Umbilical cord (tissue), 2 donors: ENCODE data around the gene AQP7. TPM values are rescaled to one million over a fixed set of nuclear protein-coding genes. Genes with fewer than 3 reads are reported as not detected.
"Not testable (repeated sequence)": the region's sequence is repeated elsewhere in the genome, so short reads cannot be mapped to it uniquely, and the experiment has no call there.

ENCODE experiments used
- DNase-seq: peaks from one replicate; pipeline ENCODE4 v3.0.0-alpha.2; 2015; ENCODE audit warnings: low spot score
- total RNA-seq: library from RNA; depleted of rRNA; stranded (reverse); fragments of >200 nt; gene quantifications from one replicate; pipeline ENCODE4 v1.2.3, GENCODE V29; 2014; ENCODE audit warnings: low replicate concordance; ENCODE audit not compliant: insufficient read depth

Gene AQP7
- total RNA-seq, 1 donor from 2014 or later = 0.48 TPM

DNA sequence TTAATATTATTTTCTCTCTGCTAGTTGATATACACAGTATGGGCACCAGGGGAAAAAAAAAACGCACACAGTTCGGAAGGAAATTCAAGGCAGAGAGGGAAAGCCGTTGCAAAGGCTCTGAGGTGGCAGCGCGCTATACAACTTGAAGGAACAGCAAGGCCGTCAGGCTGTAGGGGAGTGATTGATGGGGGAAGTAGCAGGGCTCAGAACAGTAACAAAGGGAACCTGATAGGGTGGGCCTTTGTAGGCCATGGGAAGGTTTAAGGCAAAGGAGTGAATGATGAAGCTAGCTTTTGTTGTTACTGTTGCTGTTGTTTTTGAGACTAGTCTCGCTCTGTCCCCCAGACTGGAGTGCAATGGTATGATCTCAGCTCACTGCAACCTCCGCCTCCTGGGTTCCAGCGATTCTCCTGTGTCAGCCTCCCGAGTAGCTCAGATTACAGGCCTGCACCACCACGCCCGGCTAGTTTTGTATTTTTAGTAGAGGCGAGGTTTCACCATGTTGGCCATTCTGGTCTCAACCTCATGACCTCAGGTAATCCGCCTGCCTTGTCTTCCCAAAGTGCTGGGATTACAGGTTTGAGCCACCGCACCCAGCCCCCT is 27.0 kb downstream of the AQP7 start:
- DNase-seq = no peak

DNA sequence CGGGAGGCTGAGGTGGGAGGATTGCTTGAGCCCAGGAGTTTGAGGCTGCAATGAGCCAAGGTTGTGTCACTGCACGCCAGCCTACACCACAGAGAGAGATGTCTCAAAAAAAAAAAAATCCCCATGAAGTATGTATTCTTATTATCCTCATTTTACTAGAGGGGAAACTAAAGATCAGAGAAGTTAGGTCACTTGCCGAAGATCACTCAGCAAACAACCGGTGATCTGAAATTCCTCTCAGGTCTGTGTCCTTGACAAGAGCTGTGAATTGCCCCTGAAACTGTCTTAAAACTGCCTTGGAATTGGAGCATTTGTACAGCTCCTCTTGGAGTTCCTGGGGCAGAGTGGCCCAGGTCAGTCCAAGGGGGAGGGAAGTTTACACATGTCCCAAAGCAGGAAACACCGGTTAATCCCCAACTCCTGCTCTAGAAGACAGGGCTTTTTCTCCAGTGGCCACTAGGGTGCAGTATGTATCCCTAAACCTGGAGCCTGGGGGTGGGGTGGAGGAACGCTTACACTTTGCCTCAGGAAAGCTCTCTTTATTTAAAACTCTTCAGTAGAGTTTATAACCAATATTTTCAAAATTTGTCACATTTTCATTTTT is 27.6 kb downstream of the AQP7 start:
- peak; percentile 87 for DNase-seq

DNA sequence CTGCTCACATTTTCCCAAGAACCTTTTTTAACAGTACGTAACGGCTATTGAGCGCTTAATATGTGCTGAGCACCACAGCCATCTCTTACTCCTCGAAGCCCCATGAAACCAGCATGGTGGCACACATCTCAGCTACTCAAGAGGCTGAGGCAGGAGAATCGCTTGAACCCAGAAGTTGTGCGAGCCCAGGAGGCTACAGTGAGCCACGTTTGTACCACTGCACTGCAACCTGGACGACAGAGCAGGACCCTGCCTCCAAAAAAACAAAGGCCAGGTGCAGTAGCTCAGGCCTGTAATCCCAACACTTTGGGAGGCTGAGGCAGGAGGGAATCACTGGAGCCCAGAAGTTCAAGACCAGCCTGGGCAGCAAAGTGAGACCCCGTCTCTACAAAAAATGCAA is 28.2 kb downstream of the AQP7 start:
- DNase-seq = no peak

DNA sequence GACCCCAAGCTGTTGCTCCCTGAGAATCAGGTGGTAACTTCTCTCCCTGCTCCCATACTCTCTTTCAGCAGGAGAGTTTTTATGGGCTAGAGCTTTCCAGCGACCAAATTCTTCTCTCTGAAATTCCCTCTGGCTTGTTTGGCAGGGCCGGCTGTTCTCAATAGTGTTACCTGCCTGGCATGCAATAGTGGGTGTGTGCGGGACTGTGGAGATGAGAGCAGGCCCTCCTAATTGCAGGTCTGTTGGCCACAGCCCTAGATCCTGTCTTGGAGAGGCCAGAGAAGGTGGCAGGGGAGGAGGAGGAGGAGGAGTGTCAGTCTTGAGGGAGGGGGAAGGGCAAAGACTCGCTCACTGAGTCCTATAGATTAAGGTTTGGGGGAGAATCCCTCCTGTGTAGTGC is 29.5 kb downstream of the AQP7 start:
- no peak for DNase-seq

DNA sequence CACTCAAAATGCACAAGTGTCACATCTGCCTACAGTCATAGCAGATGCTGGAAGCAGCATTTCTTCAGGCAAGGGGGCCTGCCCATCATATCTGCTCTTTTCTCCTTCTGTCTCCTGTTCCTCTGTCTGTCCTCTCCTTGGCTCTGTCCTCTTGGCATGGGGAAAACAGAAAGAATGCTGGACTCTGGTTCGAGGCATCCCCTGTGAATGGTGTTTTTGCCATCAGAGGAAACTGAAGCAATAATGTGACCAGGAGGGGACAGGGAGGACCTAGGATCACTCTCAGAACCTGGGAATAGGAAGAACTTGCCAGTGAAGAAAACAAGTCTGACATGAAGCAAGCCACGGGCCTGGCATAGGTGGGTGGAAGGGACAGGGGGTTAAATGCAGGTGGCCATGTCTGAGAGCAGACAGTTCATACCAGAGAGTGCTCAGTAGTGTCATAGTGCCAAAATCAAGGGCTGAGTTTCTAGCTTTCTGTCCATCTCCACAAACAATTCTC is 35.3 kb downstream of the AQP7 start:
- DNase-seq = no peak

DNA sequence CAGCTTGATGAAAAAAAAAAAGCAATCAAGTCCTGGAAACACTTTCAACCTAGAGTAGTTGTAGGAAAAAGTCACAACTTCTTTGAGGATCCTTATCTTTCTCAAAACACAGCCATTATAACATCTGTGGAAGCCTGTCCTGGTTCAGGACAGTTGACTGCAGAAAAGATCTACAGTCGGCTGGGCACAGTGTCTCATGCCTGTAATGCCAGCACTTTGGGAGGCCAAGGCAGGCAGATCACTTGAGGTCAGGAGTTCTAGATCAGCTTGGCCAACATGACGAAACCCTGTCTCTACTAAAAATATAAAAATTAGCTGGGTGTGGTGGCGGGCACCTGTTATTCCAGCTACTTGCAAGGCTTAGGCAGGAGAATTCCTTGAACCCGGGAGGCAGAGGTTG is 37.6 kb downstream of the AQP7 start:
- DNase-seq = not testable (repeated sequence)

DNA sequence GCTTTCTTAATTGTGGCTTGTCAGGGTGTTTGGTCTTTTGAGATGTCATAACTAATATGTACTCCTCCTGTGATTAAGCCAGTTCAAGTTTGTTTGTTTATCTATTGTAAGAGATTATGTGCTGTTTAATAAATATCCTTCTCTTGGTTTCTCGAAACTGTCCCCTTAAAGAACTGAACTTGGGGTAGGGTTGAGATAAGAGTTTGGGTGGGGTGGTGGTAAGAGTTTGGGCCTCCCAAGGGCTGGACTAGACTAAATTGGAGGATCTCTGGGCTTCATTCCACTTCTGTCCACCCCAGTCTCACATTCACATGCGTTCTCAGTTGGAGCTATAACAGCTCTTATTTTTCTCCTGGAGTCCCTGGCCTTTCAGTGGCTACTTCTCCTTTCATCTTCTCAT is 38.2 kb downstream of the AQP7 start:
- no peak for DNase-seq

DNA sequence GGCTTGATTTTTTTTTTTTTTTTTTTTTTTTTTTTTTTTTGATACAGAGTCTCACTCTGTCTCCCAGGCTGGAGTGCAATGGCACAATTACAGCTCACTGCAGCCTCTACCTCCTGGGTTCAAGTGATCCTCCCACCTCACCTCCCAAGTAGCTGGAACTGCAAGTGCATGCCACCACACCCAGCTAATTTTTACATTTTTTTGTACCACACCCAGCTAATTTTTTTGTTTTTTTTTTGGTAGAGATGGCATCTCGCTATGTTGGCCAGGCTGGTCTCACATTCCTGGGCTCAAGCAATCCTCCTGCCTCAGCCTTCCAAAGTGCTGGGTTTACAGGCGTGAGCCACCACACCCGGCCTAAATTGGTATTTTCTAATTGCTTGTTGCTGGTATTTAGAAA is 43.7 kb downstream of the AQP7 start:
- not testable (repeated sequence) for DNase-seq

DNA sequence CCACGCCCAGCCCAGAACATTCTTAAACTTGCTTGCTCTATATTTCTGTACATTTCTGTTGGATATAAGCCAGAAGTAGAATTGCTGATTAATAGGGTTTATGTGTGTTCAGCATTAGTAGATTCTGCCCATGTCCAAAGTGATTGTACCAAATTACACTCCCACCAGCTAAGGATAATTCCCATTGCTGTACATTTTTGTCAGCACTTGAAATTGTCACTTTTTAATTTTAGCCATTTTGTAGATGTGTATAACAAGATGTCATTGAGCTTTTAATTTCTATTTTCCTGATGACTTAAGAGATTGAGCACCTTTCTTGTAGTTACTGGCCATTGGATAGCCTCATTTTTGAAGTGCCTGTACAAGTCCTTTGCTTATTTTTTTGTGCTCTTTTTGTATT is 46.4 kb downstream of the AQP7 start:
- no peak for DNase-seq

DNA sequence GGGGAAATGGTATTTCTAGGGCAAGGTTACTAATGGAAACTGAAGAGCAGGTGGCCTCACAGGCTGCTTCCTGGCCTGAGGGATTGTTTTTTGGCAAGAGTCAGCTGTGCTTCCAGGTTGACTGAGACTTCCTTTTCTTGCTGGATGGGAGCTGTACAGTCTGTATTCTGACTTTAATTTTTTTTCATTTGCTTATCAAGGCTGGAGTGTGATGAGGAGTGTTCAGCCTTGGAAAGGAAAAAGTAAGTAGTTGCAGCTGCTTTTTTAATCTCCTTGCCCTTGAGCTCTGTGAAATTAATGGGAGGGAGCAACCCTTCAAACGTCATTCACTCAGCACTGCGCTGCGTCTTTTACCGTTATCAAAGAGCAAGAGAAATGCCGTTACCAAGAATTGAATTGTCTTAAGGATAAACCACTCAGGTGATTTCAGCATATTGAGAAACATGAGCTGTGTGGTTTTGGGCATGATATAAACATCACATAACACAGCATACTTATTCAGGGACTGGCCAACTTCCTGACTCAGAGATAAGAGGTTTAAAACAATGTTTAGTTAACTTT is 47.6 kb downstream of the AQP7 start:
- peak; percentile 40 for DNase-seq

DNA sequence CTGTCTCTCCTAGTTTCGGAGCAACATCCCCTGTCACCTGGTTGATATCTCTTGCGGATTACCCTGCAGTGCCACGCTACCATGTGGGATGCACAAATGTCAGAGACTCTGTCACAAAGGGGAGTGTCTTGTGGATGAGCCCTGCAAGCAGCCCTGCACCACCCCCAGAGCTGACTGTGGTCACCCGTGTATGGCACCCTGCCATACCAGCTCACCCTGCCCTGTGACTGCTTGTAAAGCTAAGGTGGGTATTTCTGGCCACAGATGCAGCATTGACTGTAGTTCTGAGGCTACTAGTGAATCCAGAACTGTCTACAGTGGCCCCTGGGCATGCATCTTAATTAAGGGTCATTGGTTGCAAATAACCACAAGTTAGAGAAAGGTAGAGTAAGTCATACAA is 50.8 kb downstream of the AQP7 start:
- no peak for DNase-seq

DNA sequence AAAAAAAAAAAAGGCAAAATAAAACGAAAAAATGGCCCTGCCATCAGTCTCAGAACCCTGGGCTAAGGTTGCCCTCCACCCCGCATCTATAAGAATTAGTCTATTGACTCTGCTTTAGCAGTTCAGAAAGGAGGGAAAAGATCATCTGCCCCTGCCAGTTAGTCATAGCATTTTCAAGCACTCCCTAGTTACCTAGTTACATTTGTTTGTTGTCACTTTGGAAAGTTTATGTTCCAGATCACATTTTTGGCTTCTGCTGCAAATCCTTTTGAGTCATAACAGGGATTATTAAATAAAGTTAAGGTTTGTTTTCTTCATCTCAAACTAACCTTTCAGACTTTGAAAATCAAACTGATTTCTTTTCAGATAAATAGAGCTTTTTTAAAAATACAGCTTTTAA is 52.1 kb downstream of the AQP7 start:
- DNase-seq = peak; percentile 81

DNA sequence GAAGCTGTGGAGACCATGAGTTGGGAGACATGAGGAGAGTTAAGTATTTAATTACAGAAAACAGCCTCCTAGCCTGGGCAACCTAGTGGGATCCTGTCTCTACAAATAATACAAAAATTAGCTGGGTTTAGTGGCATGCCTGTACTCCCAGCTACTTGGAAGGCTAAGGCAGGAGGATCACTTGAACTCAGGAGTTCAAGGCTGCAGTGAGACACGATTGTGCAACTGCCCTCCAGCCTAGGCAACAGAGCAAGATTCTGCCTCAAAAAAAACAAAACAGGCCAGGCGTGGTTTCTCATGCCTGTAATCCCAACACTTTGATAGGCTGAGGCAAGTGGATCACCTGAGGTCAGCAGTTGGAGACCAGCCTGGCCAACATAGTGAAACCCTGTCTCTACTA is 52.6 kb downstream of the AQP7 start:
- DNase-seq = no peak

DNA sequence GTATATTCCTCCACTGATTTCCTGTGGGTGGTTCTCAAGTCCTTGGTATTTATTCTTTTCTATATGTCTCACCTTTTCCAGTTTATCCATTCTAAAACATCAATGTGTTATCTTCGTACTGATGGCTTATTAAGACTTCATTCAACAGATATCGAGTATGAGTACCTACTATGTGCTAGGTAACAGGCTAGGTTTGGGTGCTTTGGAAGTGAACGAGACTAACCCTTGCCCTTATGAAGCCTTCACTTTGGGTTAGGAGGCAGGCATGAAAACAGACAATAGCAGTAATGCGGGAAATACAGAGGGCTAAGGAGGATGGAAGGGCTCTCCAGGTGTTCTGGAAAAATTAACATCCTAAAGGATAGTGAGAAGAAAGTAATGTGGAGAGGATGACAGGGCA is 53.4 kb downstream of the AQP7 start:
- DNase-seq = no peak

DNA sequence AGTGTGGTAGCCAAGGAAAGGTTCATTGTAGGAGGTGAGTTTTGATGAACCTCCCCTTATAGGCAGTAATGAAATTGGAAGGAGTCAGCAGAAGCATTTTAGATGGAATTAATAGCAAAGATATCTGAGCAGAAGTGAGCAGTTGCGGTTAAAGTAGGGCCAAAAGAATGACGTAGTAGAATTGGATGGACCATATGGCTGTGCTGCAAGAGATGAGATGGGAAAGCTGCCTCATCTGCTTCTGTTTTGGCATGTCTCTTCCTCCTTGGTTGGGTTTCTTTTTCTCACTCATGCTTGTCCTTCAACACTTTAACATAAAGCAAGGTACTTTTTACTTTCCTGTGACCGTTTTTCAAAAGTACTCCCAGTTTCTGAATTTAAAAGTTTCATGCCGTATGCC is 55.8 kb downstream of the AQP7 start:
- DNase-seq = no peak

DNA sequence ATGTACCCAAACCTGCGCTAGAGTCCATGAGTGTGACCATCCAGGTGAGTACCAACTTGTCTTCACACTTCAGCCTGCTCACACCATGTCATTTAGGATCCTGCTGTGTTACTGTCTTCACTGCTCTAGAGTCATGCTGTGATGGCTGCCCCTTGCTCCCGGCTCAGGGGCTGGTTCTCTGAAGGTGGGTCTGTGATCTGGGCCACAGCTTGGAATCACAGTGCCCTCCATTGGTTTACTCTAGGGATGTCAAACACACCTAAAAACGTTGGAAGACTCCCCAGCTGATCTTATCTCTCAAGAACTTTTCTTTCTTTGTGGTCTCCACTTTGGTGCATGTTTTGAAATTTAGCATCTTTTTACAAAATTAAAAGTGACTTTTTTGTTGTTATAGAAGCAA is 58.2 kb downstream of the AQP7 start:
- no peak for DNase-seq

DNA sequence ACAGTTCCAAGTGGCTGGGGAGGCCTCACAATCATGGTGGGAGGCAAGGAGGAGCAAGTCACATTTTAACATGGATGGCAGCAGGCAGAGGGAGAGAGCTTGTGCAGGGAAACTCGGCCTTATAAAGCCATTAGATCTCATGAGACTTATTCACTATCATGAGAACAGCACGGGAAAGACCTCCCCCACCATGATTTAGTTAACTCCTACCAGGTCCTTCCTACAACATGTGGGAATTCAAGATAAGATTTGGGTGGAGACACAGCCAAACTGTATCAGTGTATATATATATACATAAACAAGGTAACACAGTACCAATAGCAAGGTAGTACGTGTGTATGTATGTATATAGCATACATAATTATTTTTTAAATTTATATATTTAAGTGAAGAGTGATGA is 61.2 kb downstream of the AQP7 start:
- DNase-seq = no peak

DNA sequence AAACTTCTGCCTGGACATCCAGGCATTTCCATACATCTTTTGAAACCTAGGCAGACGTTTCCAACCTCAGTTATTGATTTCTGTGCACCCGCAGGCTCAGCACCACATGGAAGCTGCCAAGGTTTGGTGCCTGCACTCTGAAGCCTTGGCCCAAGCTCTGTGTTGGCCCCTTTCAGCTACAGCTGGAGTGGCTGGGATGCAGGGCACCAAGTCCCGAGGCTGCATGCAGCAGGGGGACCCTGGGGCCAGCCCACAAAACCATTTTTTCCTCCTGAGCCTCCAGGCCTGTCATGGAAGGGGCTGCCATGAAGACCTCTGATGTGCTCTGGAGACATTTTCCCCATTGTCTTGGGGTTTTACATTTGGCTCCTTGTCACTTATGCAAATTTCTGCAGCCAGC is 62.2 kb downstream of the AQP7 start:
- DNase-seq = no peak

Other genes with a start within 250 kb of the AQP7 start
- gene B4GALT1, start 235.2 kb downstream of the AQP7 start, total RNA-seq = 32.5 TPM
- not detected for gene SPINK4, start 162.4 kb downstream of the AQP7 start, total RNA-seq
- 39.5 TPM for gene BAG1, start 137.9 kb downstream of the AQP7 start, total RNA-seq
- gene CHMP5, start 137.5 kb downstream of the AQP7 start, total RNA-seq = 73.9 TPM
- gene NFX1, start 112.1 kb downstream of the AQP7 start, total RNA-seq = 49.8 TPM
- gene AQP3, start 45.0 kb upstream of the AQP7 start, total RNA-seq = 14.2 TPM
- 10.8 TPM for gene NOL6, start 71.4 kb upstream of the AQP7 start, total RNA-seq
- 5.3 TPM for gene ANKRD18B, start 121.7 kb upstream of the AQP7 start, total RNA-seq